HG03469 (cell line): ENCODE measurements around the gene FOXF1.

ENCODE experiments used
- ATAC-seq: cut with Tn5 transposase; IDR thresholded peaks from one replicate; pipeline ENCODE4 v1.9.1; 2021; ENCODE audit warnings: mild to moderate bottlenecking, moderate library complexity, moderate number of reproducible peaks; ENCODE audit not compliant: unreplicated experiment

Gene FOXF1

GRCh38 chr16:86515777-86516622 lies 5.7 kb downstream of the FOXF1 start:
- ATAC-seq: no peak

- no peak for ATAC-seq
These were observed 6.3 kb downstream of the FOXF1 start for GRCh38 chr16:86516623-86517003.

GRCh38 chr16:86517033-86517432 lies 6.7 kb downstream of the FOXF1 start:
- no peak for ATAC-seq

- ATAC-seq: no peak
These were observed 7.4 kb downstream of the FOXF1 start for GRCh38 chr16:86517652-86518258.

GRCh38 chr16:86519007-86519648 lies 8.8 kb downstream of the FOXF1 start:
- ATAC-seq: no peak

GRCh38 chr16:86519649-86520316 lies 9.5 kb downstream of the FOXF1 start:
- ATAC-seq: no peak

GRCh38 chr16:86520317-86521210 lies 10.2 kb downstream of the FOXF1 start:
- ATAC-seq: no peak

GRCh38 chr16:86521236-86522197 lies 11.2 kb downstream of the FOXF1 start:
- ATAC-seq: no peak

- ATAC-seq: no peak
These were observed 12.3 kb downstream of the FOXF1 start for GRCh38 chr16:86522634-86523033.

- ATAC-seq: no peak
These were observed 12.9 kb downstream of the FOXF1 start for GRCh38 chr16:86523166-86523740.

- no peak for ATAC-seq
These were observed 13.7 kb downstream of the FOXF1 start for GRCh38 chr16:86524029-86524428.

- ATAC-seq: no peak
These were observed 15.4 kb downstream of the FOXF1 start for GRCh38 chr16:86525696-86526095.

- ATAC-seq: no peak
These were observed 17.0 kb downstream of the FOXF1 start for GRCh38 chr16:86527366-86527765.

GRCh38 chr16:86528061-86528929 lies 18.0 kb downstream of the FOXF1 start:
- ATAC-seq: no peak

- no peak for ATAC-seq
These were observed 18.8 kb downstream of the FOXF1 start for GRCh38 chr16:86529160-86529559.

- ATAC-seq: no peak
These were observed 20.2 kb downstream of the FOXF1 start for GRCh38 chr16:86530251-86531190.

GRCh38 chr16:86531191-86531545 lies 20.8 kb downstream of the FOXF1 start:
- ATAC-seq: no peak
